ENCODE data around the gene M6PR.
A peak's percentile ranks its signal among the peaks of the same experiment; 100 is the strongest.

The M6PR gene

DNA sequence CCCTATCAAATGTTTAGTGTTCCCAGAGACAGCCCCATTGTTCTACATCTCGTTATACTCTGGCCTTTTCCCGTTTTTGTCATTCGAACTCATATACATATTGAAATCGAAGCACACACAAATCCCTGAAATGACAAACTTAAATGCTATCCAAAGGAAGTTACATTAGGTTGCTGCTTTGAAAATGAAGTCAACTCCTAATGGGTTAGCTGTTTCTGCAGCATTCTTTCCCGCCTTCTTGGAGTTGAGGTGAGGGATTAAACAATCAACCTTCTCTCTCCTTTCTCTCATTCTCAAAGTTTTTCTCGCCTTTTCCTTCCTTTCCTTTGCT, 35.8 kb downstream of the M6PR start:
- peak; percentile 4 for DNase-seq (ENCODE audit: low read depth)
- no peak for TF ChIP-seq CTCF (conservative IDR thresholded peaks at IDR 0.05; ENCODE audit: control insufficient read depth, insufficient read depth, low read depth, low read length)
- H3K4me3 ChIP-seq (ENCODE audit: control insufficient read depth, low read depth, low read length), result peak overlapping the region; percentile 85

DNA sequence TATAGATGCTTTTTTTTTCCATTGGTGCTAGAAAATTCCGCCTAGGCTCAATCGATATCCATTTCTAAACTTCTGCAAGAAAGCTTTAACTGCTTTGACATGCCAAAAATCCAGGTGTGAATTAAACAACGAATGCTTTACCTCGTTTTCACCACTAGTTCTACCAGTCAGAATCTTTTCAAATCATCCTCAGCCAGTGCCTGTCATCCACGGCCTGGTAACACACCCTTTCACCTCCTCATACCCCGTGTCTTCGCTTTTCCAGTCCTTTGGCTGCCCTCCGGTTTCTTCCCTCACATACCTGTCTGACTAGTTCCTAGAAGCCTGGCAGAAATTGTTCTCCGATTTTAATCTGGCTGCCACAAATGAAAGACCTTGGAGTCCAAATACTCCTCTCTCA, 36.5 kb downstream of the M6PR start:
- no peak overlapping the region for H3K4me3 ChIP-seq (ENCODE audit: control insufficient read depth, low read depth, low read length)
- DNase-seq (ENCODE audit: low read depth), result peak; percentile 5
- TF ChIP-seq CTCF (conservative IDR thresholded peaks at IDR 0.05; ENCODE audit: control insufficient read depth, insufficient read depth, low read depth, low read length), result no peak

GRCh38 chr12:8911606-8912268, 37.7 kb downstream of the M6PR start:
- no peak for DNase-seq (ENCODE audit: low read depth)
- no peak for TF ChIP-seq CTCF (conservative IDR thresholded peaks at IDR 0.05; ENCODE audit: control insufficient read depth, insufficient read depth, low read depth, low read length)

GRCh38 chr12:8909752-8910151, 39.7 kb downstream of the M6PR start:
- no peak for DNase-seq (ENCODE audit: low read depth)
- TF ChIP-seq CTCF (conservative IDR thresholded peaks at IDR 0.05; ENCODE audit: control insufficient read depth, insufficient read depth, low read depth, low read length), result no peak
- no peak overlapping the region for H3K4me3 ChIP-seq (ENCODE audit: control insufficient read depth, low read depth, low read length)

More at GRCh38 chr12:8911606-8912268, 37.7 kb downstream of the M6PR start:
- H3K4me3 ChIP-seq (ENCODE audit: control insufficient read depth, low read depth, low read length), result no peak overlapping the region

GRCh38 chr12:8907513-8907912, 41.9 kb downstream of the M6PR start:
- H3K4me3 ChIP-seq (ENCODE audit: control insufficient read depth, low read depth, low read length), result no peak overlapping the region
- TF ChIP-seq CTCF (conservative IDR thresholded peaks at IDR 0.05; ENCODE audit: control insufficient read depth, insufficient read depth, low read depth, low read length), result no peak
- no peak for DNase-seq (ENCODE audit: low read depth)

DNA sequence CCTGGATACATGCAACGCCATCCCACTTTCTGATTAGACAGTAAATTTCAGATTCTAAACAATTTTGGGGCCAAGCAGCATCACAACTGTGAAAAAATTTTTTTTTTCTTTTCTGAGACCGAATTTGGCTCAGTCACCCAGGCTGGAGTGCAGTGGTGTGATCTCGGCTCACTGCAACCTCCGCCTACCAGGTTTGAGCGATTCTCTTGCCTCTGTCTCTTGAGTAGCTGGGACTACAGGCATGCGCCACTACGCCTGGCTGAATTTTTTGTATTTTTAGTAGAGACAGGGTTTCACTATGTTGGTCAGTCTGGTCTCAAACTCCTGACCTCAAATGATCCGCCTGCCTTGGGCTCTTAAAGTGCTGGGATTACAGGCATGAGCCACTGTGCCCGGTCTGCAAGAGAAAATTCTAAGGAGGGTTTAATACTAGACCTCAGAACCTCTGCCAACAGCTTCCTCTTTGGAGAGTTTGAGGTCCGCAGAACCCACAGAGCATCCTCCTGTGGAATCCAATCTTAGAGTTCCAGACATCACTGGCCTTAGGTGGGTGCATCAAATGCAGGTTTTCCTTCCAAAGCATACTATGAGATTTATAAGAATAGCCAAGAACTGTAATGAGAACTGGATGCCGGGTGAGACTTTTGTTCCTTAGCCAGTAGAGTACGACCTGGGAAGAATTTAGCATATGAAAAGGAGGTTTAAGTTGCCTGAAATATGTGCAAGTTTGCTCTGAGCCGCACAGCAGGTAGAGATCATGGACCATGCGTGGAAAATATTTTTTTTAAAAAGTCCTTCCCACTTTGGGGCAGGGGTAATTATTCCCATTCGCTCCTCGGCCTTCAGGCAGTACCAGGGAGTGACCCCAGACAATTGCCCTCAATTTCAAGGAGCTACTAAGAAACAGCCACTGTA, 42.9 kb downstream of the M6PR start:
- TF ChIP-seq CTCF (conservative IDR thresholded peaks at IDR 0.05; ENCODE audit: control insufficient read depth, insufficient read depth, low read depth, low read length), result no peak
- DNase-seq (ENCODE audit: low read depth), result no peak
- no peak overlapping the region for H3K4me3 ChIP-seq (ENCODE audit: control insufficient read depth, low read depth, low read length)
